HCEC 1CT (cell line): ENCODE results near the gene PRR5.
"Not testable (repeated sequence)": the region's sequence is repeated elsewhere in the genome, so short reads cannot be mapped to it uniquely, and the experiment has no call there.

Experiments
- DNase-seq: peaks from one replicate; pipeline ENCODE4 v3.0.0-alpha.2; 2017

Gene PRR5

GRCh38 chr22:44676066-44676440 is 26.0 kb upstream of the PRR5 start:
- DNase-seq = not testable (repeated sequence)

- DNase-seq = no peak
Observed at GRCh38 chr22:44676441-44677352, 25.3 kb upstream of the PRR5 start.

GRCh38 chr22:44677353-44677840 is 24.6 kb upstream of the PRR5 start:
- no peak for DNase-seq

- DNase-seq = no peak
Observed at GRCh38 chr22:44677871-44678555, 24.0 kb upstream of the PRR5 start.

- no peak for DNase-seq
Observed at GRCh38 chr22:44678556-44679305, 23.3 kb upstream of the PRR5 start.

- not testable (repeated sequence) for DNase-seq
Observed at GRCh38 chr22:44679306-44679647, 22.7 kb upstream of the PRR5 start.

- no peak for DNase-seq
Observed at GRCh38 chr22:44680058-44680457, 21.9 kb upstream of the PRR5 start.

GRCh38 chr22:44680481-44680894 is 21.5 kb upstream of the PRR5 start:
- DNase-seq = no peak

GRCh38 chr22:44682556-44683168 is 19.3 kb upstream of the PRR5 start:
- no peak for DNase-seq

GRCh38 chr22:44683237-44683636 is 18.8 kb upstream of the PRR5 start:
- DNase-seq = no peak

GRCh38 chr22:44683881-44684280 is 18.1 kb upstream of the PRR5 start:
- DNase-seq = no peak

- peak; percentile 85 for DNase-seq
Observed at GRCh38 chr22:44684506-44685383, 17.3 kb upstream of the PRR5 start.

- DNase-seq = peak; percentile 36
Observed at GRCh38 chr22:44685384-44686056, 16.5 kb upstream of the PRR5 start.

- no peak for DNase-seq
Observed at GRCh38 chr22:44686873-44687600, 15.0 kb upstream of the PRR5 start.

GRCh38 chr22:44689173-44689572 is 12.8 kb upstream of the PRR5 start:
- DNase-seq = no peak

- DNase-seq = no peak
Observed at GRCh38 chr22:44689915-44690524, 12.0 kb upstream of the PRR5 start.

GRCh38 chr22:44691796-44692661 is 10.0 kb upstream of the PRR5 start:
- no peak for DNase-seq

GRCh38 chr22:44692662-44693007 is 9.4 kb upstream of the PRR5 start:
- DNase-seq = no peak

- DNase-seq = no peak
Observed at GRCh38 chr22:44693145-44693544, 8.9 kb upstream of the PRR5 start.
